Gastroesophageal sphincter (tissue), 4 donors: Measurements from ENCODE around the gene TACC3. TPM values are rescaled to one million over a fixed set of nuclear protein-coding genes. Genes with fewer than 3 reads are reported as not detected.

Experiments
- ATAC-seq: fragments of 150-250 bp; one replicate; pipeline ENCODE4 v1.9.1; 2016; ENCODE audit warnings: mild to moderate bottlenecking, moderate library complexity
- H3K27ac ChIP-seq, 4 donors: fragments of 200-600 bp; sonication (generic) in 3 of 4; 1 replicate in 3 of 4; 2 replicates in 1 of 4; pipeline ENCODE4 v1.5.1; 2016 to 2019
- H3K27me3 ChIP-seq: fragments of 200-600 bp; sonication (generic); one replicate; pipeline ENCODE4 v1.5.1; 2019
- H3K36me3 ChIP-seq, 2 donors: fragments of 200-600 bp; sonication (generic); one replicate each; pipeline ENCODE4 v1.5.1; 2019; ENCODE audit warnings: control low read depth in 1 of 2
- H3K4me1 ChIP-seq, 3 donors: fragments of 200-600 bp; sonication (generic); 1 replicate in 2 of 3; 2 replicates in 1 of 3; pipeline ENCODE4 v1.5.1; 2016 to 2019; ENCODE audit warnings: control low read depth in 2 of 3
- H3K4me3 ChIP-seq, 2 donors: fragments of 200-600 bp; sonication (generic); one replicate each; pipeline ENCODE4 v1.5.1; 2019; ENCODE audit warnings: mild to moderate bottlenecking in 1 of 2, moderate library complexity in 1 of 2
- H3K9me3 ChIP-seq, 3 donors: fragments of 200-600 bp; sonication (generic); one replicate each; pipeline ENCODE4 v1.5.1; 2017 to 2019; ENCODE audit warnings: control low read depth in 2 of 3
- EP300 ChIP-seq: sonication (generic); formaldehyde crosslinking; IDR thresholded peaks from one replicate; pipeline ENCODE4 v1.6.1; 2017; ENCODE audit warnings: antibody characterized with exemption, mild to moderate bottlenecking
- POLR2A ChIP-seq, 2 donors: fragments of 450-650 bp; IDR thresholded peaks; one replicate each; pipeline ENCODE4 v1.6.1; 2017; ENCODE audit warnings: antibody characterized with exemption in 2 of 2, mild to moderate bottlenecking in 2 of 2, moderate library complexity in 1 of 2
- POLR2AphosphoS5 ChIP-seq: sonication (generic); formaldehyde crosslinking; IDR thresholded peaks from one replicate; pipeline ENCODE4 v1.6.1; 2017; ENCODE audit warnings: antibody characterized with exemption
- WGBS, 2 donors: methylation state at CpG; one replicate each; pipeline ENCODE4 v1.1.5; 2018; ENCODE audit warnings: low coverage in 1 of 2; 5-methylcytosine and 5-hydroxymethylcytosine counted together
- total RNA-seq, 4 donors: library from RNA; depleted of rRNA; stranded (reverse); fragments of >200 nt; gene quantifications; one replicate each; pipeline ENCODE4 v1.1.0, GENCODE V29; 2016
- TF ChIP-seq, protein P1 (sequence below), 4 experiments: fragments of 200-600 bp in 2 of 4; fragments of 450-650 bp in 2 of 4; sonication (generic) in 1 of 4; IDR thresholded peaks; one replicate each; pipeline ENCODE4 v1.5.1; 2017 to 2019; ENCODE audit warnings: antibody characterized with exemption in 4 of 4, mild to moderate bottlenecking in 2 of 4, moderate library complexity in 2 of 4

The TACC3 gene
- total RNA-seq, 4 donors from 2014 or later, result 6.0 to 8.2 (median 7.1) TPM

GRCh38 chr4:1732911-1733310, 11.6 kb downstream of the TACC3 start:
- ATAC-seq, result no peak
- H3K9me3 ChIP-seq, result peaks cover 0 to 7% (median 0%) of the 10 kb centered on the region in 3 donors
- H3K4me3 ChIP-seq, result no peak overlapping the region
- H3K27ac ChIP-seq, result no peak overlapping the region
- WGBS, 2 donors, result 94 to 100% methylated on average over 5 to 10 of the region's 10 CpGs
- peaks cover 0 to 22% (median 0%) of the 10 kb centered on the region in 3 donors for H3K4me1 ChIP-seq
- TF ChIP-seq, protein P1, sequence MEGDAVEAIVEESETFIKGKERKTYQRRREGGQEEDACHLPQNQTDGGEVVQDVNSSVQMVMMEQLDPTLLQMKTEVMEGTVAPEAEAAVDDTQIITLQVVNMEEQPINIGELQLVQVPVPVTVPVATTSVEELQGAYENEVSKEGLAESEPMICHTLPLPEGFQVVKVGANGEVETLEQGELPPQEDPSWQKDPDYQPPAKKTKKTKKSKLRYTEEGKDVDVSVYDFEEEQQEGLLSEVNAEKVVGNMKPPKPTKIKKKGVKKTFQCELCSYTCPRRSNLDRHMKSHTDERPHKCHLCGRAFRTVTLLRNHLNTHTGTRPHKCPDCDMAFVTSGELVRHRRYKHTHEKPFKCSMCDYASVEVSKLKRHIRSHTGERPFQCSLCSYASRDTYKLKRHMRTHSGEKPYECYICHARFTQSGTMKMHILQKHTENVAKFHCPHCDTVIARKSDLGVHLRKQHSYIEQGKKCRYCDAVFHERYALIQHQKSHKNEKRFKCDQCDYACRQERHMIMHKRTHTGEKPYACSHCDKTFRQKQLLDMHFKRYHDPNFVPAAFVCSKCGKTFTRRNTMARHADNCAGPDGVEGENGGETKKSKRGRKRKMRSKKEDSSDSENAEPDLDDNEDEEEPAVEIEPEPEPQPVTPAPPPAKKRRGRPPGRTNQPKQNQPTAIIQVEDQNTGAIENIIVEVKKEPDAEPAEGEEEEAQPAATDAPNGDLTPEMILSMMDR (IDR thresholded peaks at IDR 0.05), result no peak
- TF ChIP-seq EP300 (no peak), POLR2A (IDR thresholded peaks at IDR 0.05) (no peak), POLR2AphosphoS5 (no peak)
- H3K27me3 ChIP-seq, result no peaks in the 10 kb centered on the region
- peaks cover 0 to 77% of the 10 kb centered on the region in 2 donors for H3K36me3 ChIP-seq

DNA sequence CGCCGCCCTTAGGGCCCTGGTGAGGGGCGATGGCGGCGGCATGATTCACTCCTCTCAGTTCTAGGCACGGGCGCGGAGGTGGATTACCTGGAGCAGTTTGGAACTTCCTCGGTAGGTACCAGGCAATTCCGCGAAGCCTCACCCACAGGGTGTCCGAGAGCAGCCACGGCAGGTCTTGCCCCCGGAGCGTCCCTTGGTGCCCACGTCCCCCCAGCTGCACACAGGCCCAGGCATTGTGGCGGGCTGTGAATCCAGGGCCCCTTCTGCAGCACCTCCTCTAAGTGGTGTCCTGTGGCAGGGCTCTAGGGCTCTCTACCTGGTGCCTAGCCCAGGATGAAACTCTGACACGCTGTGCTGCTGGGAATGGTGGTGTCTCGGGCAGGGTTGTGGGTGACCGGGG, 13.9 kb downstream of the TACC3 start:
- no peak for TF ChIP-seq POLR2A (IDR thresholded peaks at IDR 0.05)
- TF ChIP-seq POLR2AphosphoS5, result no peak
- TF ChIP-seq, protein P1 (IDR thresholded peaks at IDR 0.05), result no peak
- TF ChIP-seq EP300, result no peak
- Histone ChIP-seq H3K27ac (no peak overlapping the region), H3K9me3 (peaks cover 0 to 18% (median 0%) of the 10 kb centered on the region in 3 donors), H3K4me3 (no peak overlapping the region), H3K27me3 (no peaks in the 10 kb centered on the region), H3K36me3 (peaks cover 0 to 87% of the 10 kb centered on the region in 2 donors), H3K4me1 (no peaks in the 10 kb centered on the region)
- ATAC-seq, result no peak
- WGBS, 2 donors, result 93% methylated on average over 6 of the region's 20 CpGs; no CpG with 5 or more reads in 1 of the 2 donors

GRCh38 chr4:1736812-1737211, 15.5 kb downstream of the TACC3 start:
- Histone ChIP-seq H3K9me3 (peaks cover 0 to 18% (median 0%) of the 10 kb centered on the region in 3 donors), H3K4me1 (no peaks in the 10 kb centered on the region), H3K4me3 (no peak overlapping the region), H3K27me3 (no peaks in the 10 kb centered on the region), H3K36me3 (peaks cover 0 to 87% of the 10 kb centered on the region in 2 donors), H3K27ac (no peak overlapping the region)
- TF ChIP-seq POLR2AphosphoS5, result no peak
- TF ChIP-seq, protein P1 (IDR thresholded peaks at IDR 0.05), result no peak
- no peak for TF ChIP-seq EP300
- TF ChIP-seq POLR2A (IDR thresholded peaks at IDR 0.05), result no peak
- no peak for ATAC-seq
- 84 to 99% methylated on average over 5 to 9 of the region's 13 CpGs for WGBS, 2 donors

- no peaks in the 10 kb centered on the region for H3K27me3 ChIP-seq
- no peaks in the 10 kb centered on the region for H3K4me1 ChIP-seq
- ATAC-seq, result no peak
- TF ChIP-seq POLR2AphosphoS5 (no peak), EP300 (no peak), POLR2A (IDR thresholded peaks at IDR 0.05) (no peak)
- TF ChIP-seq, protein P1 (IDR thresholded peaks at IDR 0.05), result no peak
- no peak overlapping the region for H3K4me3 ChIP-seq
- WGBS, 2 donors, result no CpG with 5 or more reads among the region's 15 CpGs
- H3K27ac ChIP-seq, result no peak overlapping the region
- peaks cover 0 to 18% (median 0%) of the 10 kb centered on the region in 3 donors for H3K9me3 ChIP-seq
- H3K36me3 ChIP-seq, result peaks cover 0 to 86% of the 10 kb centered on the region in 2 donors
These were observed 16.3 kb downstream of the TACC3 start for GRCh38 chr4:1737666-1738065.

DNA sequence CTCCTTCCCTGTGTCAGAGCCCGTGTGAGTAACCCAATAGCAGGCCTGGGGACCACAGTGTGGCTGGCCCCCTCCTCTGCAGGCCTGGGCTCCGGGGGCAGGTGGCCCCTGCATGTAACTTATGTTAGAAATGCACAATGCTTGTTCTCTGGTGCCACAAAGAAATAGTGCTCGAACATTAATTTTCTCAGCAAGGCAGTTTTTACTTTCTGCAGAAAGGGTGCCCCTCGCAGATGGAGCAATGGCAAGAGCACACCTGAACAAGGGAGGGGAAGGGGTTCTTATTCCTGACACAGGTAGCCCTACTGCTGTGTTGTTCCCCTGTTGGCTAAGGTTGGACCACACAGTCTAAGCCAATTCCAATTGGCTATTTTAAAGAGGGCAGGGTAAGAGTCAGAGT, 17.1 kb downstream of the TACC3 start:
- no peak overlapping the region for H3K27ac ChIP-seq
- H3K27me3 ChIP-seq, result no peaks in the 10 kb centered on the region
- WGBS, 2 donors, result 100% methylated on average over 1 to 2 of the region's 4 CpGs
- H3K36me3 ChIP-seq, result peaks cover 0 to 81% of the 10 kb centered on the region in 2 donors
- no peaks in the 10 kb centered on the region for H3K4me1 ChIP-seq
- peaks cover 0 to 18% (median 0%) of the 10 kb centered on the region in 3 donors for H3K9me3 ChIP-seq
- TF ChIP-seq POLR2A (IDR thresholded peaks at IDR 0.05), result no peak
- no peak for TF ChIP-seq EP300
- TF ChIP-seq, protein P1 (IDR thresholded peaks at IDR 0.05), result no peak
- no peak for TF ChIP-seq POLR2AphosphoS5
- ATAC-seq, result no peak
- no peak overlapping the region for H3K4me3 ChIP-seq
